Right hindlimb (tissue), 1 donor: ENCODE data around the gene USP24.
"Not testable (repeated sequence)": the region's sequence is repeated elsewhere in the genome, so short reads cannot be mapped to it uniquely, and the experiment has no call there.

Source experiments
- DNase-seq: peaks from one replicate; pipeline ENCODE4 v3.0.0-alpha.2; 2018

Gene USP24

DNA sequence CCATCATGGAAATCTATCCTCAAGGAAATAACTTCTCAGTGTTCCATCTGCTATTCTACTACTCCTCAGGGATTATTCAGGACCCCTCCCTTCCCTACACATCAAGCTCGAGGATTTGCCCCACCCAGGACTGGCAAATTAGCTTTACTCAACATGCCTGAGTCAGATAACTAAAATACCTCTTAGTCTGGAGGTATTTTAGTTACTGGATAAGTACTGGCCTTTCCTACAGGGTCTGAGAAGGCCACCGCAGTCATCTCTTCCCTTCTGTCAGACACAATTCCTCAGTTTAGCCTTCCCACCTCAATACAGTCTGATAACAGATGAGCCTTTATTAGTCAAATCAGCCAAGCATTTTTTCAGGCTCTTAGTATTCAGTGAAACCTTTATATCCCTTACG, 188.5 kb downstream of the USP24 start:
- DNase-seq, result not testable (repeated sequence)

DNA sequence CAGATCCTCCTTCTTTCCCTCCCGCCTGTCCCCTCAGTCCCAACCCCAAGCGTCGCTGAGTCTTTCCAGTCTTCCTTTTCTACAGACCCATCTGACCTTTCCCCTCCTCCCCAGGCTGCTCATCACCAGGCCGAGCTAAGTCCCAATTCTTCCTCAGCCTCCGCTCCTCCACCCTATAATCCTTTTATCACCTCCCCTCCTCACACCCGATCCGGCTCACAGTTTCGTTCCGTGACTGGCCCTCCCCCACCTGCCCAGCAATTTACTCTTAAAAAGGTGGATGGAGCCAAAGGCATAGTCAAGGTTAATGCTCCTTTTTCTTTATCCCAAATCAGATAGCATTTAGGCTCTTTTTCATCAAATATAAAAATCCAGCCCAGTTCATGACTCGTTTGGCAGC, 191.0 kb downstream of the USP24 start:
- DNase-seq, result not testable (repeated sequence)

- peak; percentile 86 for DNase-seq
These were observed 193.1 kb downstream of the USP24 start for GRCh38 chr1:55021942-55022546.

DNA sequence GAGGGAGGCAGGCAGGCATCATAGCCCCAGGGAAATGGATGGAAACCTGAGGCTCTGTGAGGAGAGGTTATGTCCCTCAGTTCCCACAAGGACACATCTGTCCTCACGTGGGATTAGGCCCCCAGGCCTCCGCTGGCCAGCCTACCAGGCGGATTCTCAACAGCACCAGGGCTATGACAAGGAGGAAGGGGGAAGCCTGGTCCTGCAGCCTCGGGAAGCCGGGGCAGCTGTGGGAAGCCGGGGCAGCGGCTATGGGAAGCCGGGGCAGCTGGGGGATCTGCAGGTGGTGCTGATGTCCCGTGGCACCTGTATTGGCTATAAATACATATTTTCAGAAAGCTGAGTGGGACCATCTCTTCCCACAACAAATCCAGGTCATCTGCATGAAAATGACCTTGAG, 196.8 kb downstream of the USP24 start:
- no peak for DNase-seq
